Stimulated activated CD4-positive, alpha-beta T cell treated with anti-CD3 and anti-CD28 coated beads, Interleukin-1b, Interleukin-23, amount 100 ng/mL, for 1 hour (primary cell): ENCODE results near the gene CACNA1G.

ENCODE experiments used
- DNase-seq, 2 donors: peaks; one replicate each; pipeline ENCODE4 v3.0.0-alpha.2; 2020; ENCODE audit warnings: low read depth in 2 of 2

CACNA1G gene

DNA sequence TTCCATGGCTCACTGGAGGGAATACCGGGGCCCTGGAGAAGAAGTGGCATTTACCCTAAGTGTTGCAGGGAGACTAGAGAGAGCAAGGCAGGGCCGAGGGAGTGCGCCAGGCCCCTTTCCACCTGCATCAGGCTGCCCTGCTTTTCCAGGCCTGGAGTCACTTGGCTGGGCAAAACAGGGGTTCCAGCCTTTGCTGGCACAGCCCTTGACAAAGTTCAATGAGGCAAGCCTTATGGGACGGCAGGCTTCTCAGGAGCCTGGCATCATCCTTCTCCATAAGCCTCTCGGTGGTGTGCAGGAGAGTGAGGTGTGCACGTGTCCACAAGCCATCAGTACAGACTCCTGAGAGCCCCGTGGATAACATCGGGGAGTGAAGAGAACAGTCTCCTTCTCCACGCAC, 27.1 kb downstream of the CACNA1G start:
- no peak for DNase-seq

DNA sequence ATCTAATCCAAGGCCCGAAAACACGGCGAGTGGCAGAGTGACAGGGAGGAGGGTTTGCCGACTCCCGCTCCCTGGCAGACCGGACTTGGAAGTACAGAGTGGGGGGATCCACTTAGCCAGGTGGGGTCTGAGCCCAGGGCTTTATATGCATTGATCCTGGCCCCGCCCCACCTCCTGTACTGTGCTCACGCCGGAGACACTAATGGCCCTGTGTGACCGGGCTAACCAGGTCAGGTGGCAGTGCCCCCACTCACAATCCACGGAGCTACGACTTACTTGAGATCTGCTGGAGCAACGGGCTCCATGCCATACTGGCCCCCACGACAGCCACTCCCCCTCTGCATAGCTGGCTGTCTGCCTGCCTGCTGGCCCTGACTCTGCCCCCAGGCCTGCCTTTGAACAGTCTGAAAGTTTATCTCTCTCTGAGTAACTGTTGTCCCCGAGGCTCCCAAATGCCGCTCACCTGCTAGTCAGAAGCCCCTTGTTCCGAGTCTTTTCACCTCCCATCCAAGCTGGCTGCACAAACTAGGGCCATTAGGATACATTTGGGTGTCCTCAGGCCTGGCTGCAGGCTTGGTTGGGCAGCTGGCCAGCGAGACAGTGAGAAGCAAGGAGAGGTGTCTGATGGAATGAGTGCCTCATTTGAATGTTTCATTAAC, 28.0 kb downstream of the CACNA1G start:
- DNase-seq = no peak

DNA sequence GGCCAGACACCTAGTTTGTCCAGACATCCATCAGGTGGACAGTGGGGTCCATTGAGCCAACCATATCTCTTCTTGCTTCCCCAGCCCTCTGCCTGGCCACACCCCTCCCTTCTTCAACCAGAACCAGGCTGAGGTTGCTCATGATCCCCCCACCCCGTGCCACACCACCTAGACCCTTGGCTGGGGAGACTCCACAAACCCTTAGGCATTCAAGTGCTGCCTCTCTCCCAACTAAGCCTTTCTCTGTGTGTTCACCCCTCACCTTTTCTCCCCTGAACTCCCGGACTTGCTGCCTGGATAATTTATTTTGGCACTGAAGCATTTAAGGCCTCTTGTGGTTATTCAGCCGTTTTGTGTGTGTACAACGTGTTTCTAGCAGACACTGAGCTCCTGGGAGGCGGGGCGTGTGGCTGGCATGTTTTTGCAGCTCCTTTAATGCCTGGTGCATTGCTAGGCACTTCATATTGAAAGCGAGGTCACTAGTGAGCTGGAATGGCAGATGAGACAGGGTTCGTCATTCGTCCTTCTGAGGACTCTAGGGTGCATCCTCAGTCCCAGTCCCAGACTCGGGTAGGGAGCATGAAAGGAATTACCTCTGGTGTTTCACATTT, 28.7 kb downstream of the CACNA1G start:
- no peak for DNase-seq

DNA sequence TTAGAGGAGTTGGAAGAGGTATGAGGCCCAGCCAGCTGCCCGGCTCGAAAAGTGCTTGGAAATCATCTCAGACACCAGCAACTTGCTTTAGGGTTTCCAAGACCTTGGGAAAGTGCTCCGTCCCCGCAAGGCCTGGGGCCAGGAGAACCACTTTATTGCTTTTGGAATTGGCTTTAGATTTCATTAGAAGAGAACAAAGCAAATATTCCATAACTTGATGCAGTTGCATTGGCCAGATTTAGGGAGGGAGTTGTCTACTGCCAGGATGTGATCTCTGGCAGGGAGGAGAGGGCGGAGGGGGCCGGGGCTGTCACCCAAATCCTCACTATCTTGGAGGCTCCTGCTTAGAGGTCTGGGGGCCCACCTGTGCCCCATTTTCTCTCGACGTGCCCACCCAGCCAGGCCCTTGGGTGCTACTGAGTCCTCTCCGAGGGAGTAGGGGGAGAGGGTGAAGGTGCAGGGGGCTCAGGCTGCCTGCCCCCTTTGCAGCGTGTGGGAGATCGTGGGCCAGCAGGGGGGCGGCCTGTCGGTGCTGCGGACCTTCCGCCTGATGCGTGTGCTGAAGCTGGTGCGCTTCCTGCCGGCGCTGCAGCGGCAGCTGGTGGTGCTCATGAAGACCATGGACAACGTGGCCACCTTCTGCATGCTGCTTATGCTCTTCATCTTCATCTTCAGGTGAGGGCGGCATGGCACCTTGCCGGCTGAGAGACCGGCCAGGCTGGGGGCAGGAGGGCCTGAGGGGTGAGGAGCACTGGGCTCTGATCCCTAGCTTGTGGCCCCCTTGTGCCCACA, 30.6 kb downstream of the CACNA1G start:
- no peak for DNase-seq

DNA sequence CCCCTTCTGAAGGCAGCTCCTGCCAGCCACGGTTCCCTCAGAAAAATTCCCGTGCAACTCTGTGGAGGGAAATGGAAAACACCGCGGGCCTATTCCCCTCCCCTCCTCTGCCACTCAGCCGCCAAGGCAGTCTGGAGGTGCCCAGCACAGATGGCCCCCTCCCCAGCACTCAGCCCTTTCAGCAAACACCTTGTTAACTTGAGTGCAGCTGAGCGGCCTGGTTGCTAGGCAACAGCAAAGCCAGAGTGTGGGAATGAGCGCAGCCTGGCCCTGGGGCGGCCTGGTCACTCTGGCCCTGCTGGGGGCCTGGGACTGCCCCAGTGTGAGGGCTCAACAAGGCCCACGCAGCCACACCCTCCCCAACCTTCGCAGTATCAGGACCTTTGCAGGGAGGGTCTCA, 32.8 kb downstream of the CACNA1G start:
- no peak for DNase-seq

DNA sequence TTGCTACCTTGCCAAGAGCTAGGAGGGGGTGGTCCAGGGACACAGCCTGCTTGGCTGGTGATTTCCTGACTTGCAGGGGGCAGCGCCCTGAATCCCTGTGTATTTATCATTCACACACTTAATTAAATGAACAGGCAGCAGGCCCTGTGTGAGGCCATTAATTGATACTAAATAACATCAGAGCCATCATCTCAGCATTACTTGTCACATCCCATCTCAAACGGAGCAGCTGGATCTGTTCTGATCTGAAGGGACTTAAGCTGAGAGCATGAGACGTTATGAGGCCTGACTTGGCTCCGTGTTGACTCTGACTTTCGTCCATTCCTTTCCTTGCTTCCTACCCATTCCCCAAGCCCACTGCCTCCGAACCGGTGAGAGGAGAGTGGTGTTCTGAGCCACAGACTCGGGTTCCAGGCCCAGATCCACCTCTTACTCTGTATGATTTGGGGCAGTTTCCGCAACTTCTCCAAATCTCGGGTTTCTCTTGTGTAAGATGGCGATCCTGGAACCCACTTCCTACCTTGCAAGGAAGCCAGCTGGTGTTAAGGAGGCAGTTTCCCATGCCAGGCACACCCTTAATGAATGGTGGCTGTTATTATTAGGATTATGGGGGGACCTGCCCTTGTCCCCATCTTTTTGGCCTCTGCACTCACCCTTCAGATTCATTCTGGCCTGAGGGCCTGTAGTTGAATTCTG, 33.8 kb downstream of the CACNA1G start:
- no peak for DNase-seq

DNA sequence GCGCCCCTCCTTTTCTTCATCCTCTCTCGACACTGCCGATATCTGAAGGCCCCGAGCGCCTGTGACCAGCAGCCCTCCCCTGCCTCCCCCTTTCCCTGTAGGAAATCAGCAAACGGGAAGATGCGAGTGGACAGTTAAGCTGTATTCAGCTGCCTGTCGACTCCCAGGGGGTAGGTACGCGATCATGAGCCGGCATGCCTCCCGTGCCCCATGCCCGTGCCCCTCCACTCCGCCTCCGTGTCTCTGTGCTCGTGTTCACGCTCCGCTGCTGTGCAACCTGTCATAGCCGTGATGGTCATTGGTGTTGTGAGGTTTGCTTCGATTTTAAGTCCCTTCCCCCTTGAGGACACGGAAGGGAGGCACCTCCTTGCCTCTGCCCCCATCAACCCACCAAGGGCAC, 34.4 kb downstream of the CACNA1G start:
- DNase-seq = no peak

DNA sequence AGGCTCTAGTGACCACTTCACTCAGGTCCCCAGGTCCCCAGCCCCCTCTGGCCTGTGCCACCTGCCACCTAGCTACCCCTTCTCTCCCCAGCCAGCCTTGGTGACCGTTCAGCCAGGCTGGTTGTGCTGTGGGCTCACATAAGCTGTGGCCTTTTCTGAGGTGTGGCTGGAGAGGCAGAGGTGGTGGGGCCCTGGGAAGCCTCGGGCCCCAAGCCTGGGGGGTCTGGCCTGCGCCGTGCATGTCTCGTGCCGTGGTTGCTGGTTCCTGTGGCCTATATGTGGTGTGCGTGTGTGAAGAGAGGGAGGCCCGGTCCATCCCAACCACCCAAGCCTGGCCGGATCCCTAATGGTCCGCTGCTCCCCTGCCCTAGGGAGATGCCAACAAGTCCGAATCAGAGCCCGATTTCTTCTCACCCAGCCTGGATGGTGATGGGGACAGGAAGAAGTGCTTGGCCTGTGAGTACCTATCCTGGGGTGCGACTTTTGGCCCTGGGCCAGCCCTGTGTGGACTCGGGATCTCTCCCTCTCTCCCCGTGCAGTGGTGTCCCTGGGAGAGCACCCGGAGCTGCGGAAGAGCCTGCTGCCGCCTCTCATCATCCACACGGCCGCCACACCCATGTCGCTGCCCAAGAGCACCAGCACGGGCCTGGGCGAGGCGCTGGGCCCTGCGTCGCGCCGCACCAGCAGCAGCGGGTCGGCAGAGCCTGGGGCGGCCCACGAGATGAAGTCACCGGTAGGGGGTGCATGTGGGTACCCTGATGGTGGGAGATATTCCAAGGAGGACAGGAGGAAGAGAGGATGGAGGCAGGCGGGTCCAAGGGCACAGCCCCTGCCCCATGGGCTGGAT, 35.9 kb downstream of the CACNA1G start:
- no peak for DNase-seq

DNA sequence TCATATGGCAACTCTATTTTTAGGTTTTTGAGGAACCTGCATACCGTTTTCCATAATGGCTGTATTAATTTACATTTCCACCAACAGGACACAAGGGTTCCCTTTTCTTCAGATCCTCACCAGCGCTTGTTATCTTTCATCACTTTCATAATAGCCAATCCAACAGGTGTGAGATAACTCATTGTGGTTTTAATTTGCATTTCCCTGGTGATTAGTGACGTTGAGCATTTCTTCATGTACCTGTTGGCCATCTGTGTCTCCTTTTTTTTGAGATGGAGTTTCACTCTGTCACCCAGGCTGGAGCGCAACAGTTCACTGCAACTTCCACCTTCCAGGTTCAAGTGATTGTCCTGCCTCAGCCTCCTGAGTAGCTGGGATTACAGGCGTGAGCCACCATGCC, 38.0 kb downstream of the CACNA1G start:
- no peak for DNase-seq

DNA sequence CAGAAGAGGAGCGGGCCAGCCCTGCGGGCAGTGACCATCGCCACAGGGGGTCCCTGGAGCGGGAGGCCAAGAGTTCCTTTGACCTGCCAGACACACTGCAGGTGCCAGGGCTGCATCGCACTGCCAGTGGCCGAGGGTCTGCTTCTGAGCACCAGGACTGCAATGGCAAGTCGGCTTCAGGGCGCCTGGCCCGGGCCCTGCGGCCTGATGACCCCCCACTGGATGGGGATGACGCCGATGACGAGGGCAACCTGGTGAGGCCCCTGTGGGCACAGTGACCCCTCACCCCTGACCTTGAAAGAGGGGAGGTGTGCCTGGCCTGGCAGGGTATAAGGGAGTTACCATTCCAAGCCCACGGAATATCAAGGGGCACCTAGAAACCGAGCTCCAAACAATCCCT, 39.1 kb downstream of the CACNA1G start:
- no peak for DNase-seq

DNA sequence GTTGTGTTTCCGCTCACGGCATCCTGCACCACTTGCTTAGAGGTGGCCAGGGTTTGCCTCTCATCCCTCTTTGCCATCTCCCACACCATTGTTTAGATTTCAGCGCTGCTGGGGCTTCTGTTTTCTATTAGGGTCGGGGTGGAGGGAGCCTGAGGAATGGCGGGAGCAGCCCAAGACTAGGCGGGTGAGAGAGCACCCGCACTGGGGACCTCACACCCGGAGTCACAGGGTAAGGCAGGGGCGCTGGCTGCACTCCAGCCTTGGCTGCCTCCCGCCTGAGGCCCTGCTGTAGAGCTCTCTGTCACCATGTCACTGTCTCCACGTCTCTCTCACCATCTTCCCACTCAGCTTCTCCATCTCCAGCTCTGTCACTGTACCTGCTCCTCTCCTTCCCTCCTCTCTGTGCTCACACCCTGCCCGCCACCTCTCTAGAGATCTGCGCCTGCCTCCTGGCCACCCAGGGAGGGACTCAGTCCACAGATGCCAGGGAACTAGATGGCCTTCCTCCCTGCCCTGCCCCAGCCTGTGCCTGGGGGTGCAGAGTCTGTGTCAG, 41.4 kb downstream of the CACNA1G start:
- no peak for DNase-seq

DNA sequence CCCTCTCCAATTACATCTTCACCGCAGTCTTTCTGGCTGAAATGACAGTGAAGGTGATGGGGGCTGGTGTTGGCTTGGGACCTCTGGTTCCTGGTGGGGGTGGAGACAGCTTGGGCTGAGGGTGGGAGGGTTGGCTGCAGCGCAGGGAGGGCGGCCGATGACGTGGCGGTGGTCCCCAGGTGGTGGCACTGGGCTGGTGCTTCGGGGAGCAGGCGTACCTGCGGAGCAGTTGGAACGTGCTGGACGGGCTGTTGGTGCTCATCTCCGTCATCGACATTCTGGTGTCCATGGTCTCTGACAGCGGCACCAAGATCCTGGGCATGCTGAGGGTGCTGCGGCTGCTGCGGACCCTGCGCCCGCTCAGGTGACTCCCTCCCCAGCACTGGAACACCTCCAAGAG, 42.3 kb downstream of the CACNA1G start:
- no peak for DNase-seq

DNA sequence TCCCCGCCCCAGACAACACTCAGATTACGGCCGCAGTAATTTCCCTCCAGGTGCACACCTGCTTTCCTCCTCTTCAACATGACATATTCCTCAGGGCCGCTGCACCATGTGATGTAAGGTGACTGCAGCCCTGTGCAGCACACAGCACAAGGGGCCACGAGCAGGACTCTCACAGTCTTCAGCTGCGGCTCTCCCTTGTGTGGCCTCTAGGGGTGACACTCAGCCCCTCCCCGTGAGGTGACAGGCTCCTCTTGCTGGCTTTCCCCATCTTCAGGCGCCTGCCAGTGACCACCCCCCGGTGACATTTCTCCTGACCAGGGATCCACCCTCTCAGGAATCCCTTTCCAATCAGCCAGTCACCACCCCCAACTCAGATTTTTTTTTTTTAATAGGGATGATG, 42.8 kb downstream of the CACNA1G start:
- DNase-seq = no peak

DNA sequence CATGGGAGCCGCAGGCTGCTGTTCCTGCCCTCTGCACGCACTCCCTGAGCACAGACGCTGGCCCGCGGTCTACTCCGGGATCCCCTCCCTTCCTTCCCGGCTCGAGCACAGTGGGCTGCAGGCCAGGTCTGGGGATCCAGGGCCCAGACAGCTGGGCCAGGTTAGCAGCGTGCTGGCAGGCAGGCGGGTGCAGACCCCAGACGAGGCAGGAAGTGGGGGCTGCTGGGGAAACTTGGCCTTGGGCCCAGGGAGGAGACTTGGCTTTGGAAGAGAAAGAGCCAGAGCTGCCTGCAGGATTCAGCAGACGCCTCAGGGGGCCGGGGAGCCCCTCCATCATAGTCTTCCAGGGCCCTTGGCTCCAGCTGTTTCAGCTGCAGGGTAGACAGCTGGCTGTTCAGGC, 44.0 kb downstream of the CACNA1G start:
- DNase-seq = no peak

DNA sequence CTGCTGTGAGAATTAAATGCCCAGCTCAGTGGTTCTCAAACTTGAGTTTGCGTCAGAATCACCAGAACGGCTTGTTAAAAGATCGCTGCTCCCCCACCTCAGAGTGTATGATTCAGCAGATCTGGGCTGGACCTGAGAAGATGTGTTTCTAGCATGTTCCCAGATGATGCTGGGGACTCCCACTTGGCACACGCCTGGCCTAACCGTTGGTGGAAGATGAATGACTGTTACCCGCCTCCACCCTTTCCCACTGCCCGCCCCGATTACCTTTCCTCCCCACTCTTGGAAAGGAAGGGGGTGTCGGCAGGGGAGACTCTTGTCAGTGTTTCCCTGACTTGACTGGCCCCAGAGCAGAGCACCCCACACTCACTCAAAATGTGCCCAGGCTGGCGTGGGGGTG, 44.9 kb downstream of the CACNA1G start:
- DNase-seq = no peak

DNA sequence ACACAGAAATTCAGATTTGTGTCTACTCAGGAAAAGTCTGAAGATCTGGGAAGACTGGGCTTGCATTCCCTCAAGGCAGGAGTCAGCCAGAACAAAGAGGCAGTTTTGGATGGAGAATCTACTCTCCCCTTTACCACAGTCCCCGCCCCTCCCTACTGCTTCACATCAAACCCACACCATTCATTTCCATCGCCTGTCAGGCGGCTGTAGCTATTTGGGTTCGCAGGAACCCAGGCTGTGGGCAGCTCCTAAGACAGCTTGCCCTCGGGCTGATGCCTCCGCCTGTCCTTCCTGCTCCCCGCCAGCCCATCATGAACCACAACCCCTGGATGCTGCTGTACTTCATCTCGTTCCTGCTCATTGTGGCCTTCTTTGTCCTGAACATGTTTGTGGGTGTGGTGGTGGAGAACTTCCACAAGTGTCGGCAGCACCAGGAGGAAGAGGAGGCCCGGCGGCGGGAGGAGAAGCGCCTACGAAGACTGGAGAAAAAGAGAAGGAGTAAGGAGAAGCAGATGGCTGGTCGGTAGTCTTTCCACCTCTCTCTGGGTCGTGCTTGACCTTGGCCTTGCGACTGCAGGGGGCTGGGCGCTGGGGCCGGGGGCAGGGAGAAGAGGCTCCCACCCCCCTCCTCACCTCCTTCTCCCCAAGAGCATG, 47.1 kb downstream of the CACNA1G start:
- no peak for DNase-seq

DNA sequence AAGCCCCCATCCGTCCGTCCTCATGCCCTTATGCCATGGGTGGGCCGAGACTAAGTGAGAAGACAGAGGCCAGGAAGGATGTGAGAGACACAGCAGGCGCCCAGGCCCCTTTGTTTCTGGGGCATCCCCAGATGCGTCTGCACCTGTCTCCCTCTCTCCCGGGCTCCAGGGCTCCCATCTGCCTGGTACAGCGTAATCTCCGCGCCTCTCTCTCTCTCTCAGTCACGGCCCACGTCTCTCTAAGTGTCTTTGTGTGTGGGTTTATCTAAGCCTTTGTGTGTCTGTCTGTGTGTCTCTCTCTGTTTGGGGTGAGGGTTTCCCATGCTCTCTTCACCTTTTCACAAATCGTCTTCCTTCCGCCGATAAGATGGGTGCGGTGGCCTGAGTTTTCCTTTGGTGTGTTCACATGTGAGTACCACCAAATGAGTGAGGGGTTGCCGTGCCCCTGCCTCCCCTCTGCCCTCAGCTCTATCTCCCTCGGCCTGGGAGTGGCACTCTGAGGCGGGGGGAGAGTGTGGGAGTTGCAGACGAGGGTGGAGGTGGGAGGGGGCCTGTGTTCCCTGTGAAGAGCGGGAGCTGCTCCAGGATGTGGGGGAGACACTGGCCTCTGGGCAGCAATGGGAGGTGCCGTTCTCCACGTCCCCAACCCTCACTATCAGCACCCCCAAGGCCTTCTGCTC, 48.3 kb downstream of the CACNA1G start:
- DNase-seq = no peak

DNA sequence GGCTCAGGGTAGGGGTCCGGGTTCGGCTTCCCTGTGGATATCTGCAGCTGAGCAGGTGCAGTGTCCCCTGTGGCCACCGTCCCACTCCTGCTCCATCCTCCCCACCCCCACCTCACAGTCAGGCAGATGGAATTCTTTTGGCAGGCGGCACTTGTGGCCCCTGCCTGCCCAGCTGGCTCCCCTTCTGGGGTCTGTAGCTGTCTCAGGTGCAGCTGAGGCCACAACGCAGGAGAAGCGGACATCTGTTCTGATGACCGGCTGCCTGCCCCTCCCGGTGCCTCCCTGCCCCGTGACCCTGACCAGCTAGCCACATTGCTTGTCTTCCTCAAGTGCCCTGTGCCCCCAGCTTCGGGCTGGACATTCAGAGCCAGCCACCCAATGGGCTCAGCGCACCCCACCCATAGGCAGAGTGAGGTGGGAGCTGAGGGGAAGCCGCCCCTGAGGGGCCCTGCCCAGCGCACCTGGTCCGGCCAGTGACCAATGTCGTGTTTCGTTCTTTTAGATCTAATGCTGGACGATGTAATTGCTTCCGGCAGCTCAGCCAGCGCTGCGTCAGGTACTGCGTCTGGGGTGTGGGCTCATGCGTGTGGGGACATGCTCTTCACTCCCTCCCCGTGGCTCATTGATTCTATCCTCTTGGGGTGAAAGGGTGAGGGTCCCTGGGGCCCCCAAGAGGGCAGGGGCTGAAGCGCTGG, 49.0 kb downstream of the CACNA1G start:
- no peak for DNase-seq

DNA sequence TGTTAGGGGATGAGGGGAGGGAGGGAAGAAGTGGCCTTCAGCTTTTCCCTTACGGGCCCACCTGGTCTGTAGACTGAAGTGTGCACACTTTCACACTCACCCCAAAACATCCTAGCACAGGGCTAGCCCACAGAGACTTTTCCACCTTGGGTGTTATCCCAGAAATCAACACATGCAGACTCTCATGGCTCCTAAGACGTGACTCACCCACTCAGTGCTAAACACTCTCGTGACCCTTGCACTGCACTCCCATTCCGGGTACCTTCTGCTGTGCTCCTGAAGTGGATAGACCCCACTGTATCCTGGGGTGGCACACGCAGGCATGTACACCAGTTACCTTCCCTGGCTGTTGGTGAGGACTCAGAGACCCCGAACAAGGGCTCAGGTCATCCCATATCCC, 51.1 kb downstream of the CACNA1G start:
- DNase-seq = no peak

DNA sequence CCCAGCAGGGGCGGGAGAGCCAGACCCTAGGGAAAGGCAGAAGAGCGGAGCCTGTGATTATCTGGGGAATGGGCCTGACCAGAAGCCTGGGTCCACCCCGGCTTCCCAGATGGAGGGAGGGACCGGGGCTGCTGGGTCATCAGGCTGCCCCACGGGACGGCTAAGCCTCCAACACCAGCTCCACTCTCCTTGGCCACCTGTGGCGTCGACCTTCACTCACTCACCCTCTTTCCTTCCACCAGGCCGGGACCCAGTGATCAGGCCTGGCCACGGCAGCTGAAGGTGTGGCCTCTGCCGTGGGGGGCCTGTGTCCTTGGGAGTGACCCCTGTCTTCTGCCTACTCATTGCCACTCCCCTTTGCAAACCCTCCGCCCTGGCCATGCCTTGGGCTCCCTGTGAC, 51.8 kb downstream of the CACNA1G start:
- DNase-seq = no peak
